ENCODE measurements around the gene RBMS3.
"Not testable (repeated sequence)": the region's sequence is repeated elsewhere in the genome, so short reads cannot be mapped to it uniquely, and the experiment has no call there.

RBMS3 gene

GRCh38 chr3:29280404-29281093 lies at the start of gene RBMS3:
Gene RBMS3, plus strand, starts transcription at chr3:29281071.
- DNase-seq = peak; percentile 42

GRCh38 chr3:29233126-29233525 lies 47.7 kb upstream of the RBMS3 start:
- DNase-seq = not testable (repeated sequence)

DNA sequence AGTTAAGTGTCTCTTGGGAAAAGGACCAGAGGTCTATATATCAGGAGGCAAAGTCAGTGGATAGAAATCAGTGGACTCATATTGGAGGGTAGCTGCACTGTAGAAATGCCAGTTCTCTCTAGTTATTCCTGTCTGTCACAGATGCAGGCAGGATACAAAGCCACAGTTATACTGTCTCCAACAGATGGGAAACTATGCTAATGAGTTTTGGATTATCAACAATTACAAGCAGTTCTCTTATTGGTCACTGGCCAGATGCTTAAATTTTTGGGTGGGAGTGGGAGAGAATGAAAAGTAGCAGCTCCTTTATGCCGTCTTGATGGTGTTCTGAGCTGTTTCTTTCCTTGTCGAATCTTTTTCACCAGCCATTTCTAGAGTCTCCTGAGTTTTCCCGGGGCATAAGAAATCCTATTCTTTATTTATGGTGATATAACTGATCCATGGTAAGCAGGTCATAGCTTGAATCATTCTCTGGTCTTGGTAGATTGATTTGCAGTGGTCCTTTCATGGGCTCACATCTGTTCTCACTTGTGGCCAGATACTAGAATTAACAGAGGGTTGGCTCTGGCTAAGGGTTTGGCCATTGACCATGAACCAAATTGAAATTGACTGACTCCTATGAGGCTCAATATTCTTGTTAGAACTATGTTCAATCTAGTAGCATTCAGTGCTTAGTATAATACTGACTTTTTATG lies 44.6 kb upstream of the RBMS3 start:
- no peak for DNase-seq

DNA sequence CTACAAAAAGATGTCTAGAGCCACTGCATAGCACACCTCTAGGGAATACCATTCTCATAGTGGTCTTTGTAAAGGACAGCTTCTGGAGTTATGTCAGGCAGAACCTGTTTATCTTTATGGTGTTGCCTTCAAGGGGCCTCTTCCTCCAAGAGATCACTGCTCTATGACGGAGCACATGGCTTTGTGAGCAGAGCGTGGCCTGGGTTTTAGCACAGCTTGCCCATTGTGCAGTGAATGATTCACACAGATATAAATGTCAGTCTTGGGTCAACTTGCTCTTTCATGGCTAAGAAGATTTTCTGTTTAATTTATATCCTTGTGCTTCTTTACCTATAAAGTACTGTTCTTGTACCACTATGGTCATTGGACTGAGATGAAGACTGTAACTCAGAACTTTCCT lies 41.5 kb upstream of the RBMS3 start:
- DNase-seq = no peak

DNA sequence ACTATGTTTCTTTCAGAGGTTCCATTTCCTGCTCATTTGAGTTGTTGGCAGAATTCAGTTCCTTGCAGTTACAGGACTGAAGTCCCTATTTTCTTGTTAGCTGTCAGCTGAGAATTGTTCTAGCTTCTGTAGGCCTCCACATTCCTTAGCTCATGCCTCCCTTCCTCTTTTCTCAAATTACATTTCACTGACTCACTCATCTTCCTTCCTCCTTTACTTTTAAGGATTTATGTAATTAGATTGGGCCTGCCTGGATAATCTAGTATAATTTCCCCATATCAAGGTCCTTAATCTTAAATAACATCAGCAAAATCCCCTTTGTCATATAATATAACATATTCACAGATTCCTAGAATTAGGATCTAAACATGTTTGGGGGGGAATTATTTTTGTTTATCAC lies 40.6 kb upstream of the RBMS3 start:
- peak; percentile 26 for DNase-seq

- DNase-seq = no peak
Observed at GRCh38 chr3:29240887-29241286, 40.0 kb upstream of the RBMS3 start.

GRCh38 chr3:29241855-29242254 lies 39.0 kb upstream of the RBMS3 start:
- DNase-seq = no peak

DNA sequence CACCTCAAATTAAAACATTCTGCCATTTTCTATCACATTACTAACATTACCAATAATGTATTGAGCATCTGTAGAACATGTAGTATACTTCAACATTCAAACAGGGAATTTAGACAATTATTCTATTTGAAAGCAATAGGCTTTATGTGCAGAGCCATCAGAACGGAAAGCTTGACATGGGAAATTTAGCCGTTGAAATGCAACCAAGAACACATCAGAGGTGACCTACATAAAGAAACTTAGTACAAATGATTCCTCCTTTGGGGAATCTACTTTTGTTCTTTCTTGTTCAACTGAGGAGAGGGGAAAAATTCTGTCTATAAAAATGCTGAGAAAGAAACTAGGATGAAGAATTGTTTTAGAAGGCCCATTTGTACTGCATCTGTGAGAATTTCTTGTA lies 38.6 kb upstream of the RBMS3 start:
- no peak for DNase-seq

DNA sequence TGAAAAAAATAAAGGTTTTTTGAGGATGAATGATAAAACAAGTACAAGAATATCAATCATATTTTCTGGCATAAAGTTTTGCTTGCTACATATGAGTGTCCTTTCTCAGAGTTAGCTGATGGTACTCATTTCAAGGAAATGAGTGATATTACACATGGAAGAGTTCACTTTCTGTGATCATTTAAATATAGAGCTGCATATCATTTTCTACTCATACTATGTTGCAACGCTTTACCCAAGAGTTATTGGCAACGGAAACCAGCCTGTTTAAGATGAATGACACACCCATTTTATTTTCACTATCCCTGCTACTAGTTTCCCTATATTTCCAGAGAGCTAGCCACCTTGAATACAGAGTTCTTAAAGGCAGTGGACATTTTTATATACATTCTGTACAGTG lies 35.4 kb upstream of the RBMS3 start:
- DNase-seq = peak; percentile 20

- DNase-seq = no peak
Observed at GRCh38 chr3:29247088-29247745, 33.7 kb upstream of the RBMS3 start.

DNA sequence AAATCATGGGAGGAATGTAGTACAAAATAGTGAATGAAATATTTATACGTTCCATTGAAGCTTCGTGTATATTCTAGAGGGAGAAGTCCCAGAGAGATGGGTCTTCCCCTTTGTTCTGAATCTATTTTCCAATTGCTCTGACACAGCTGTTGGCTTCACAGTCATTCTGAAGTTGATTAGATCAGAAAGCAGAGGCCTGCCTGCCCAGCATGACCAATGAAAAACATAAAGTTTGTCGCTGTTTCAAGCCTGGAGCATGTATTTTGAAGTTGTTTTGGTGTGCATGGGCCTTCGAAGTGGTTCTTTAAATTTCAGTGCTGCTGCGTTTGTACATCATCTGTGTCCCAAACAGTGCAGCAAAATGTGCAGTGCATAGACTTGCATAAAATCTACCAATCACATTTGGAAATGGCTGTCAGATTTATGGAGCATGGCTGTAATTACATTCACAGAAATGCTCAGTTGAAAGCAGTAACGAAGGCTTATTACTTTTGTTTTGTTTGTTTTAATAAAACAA lies 31.0 kb upstream of the RBMS3 start:
- no peak for DNase-seq

- DNase-seq = no peak
Observed at GRCh38 chr3:29255854-29256696, 24.8 kb upstream of the RBMS3 start.

DNA sequence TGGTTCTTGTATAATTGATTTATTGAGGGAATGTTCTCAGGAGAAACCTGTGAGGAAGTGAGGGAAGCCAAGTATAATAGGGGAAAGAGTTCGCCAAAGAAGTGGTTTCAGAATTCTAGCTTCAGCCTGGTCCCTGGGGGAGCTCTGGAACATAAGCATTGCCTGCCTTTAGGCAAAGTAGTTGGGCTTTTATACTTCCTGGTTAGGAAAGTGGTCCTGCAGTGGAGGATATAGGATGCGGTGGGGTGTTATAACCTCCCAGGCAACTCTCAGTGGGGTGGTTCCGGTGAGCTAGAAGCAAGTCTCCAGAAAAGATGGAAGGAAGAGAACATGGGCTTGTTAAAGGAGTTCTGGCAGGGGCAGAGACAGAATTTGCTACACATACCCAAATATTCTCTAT lies 22.7 kb upstream of the RBMS3 start:
- DNase-seq = no peak

DNA sequence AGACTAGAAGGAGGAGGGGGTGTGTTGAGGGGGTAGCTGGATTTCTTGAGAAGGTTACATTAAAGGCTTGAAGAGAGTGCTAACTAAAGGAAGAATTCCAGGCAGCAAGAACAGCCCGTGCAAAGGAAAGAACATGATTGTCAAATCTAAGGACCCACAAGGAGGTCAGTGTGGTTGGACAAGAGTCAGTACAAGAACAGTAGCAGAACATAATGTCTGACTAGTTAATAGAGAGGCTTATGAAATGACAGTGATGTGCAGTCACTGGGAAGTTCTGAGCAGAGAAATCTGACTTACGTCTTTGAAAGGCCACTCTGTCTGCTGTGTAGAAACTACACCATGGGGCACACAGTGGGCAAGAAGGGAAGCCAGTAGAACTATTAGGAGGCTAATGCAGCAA lies 19.8 kb upstream of the RBMS3 start:
- no peak for DNase-seq

- DNase-seq = no peak
Observed at GRCh38 chr3:29263476-29263875, 17.4 kb upstream of the RBMS3 start.

GRCh38 chr3:29265509-29266072 lies 15.3 kb upstream of the RBMS3 start:
- DNase-seq = no peak

DNA sequence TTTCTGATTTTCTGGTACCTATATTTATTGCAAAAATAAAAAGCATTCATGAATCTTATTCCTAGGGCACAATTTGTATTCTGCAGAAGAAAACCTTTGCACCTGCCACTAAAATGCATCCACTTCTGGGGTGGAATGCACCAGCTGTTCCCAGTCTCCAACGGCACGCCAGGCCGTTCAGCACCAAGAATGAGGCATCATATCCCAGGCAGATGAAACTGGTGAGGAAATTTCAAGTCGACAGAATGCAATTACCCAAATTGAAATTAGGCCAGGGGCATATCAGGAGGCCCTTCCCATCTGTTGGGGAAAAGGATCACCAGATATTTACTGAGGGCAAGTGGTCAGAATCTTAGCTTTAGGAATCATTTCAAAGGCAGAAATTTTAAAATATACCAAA lies 13.6 kb upstream of the RBMS3 start:
- DNase-seq = no peak

GRCh38 chr3:29268651-29269050 lies 12.2 kb upstream of the RBMS3 start:
- no peak for DNase-seq

- DNase-seq = no peak
Observed at GRCh38 chr3:29270752-29271151, 10.1 kb upstream of the RBMS3 start.

DNA sequence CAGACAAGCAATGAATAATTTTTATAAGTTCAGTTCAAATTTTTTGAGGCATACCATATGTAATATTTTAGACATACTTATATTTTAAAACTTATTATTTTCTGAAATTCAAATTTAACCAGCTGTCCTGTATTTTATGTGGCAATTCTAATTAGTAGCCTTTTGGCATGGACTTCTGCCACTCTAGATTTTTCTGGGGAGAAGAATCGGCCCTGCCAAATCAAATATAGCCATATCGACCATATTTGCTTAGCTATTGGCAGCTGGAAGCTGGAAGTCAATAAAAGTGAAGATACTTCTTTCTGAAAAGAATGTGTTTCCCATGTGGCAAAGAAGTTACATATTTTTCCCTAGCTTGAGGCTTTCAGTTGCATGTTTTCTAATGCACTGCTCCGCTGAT lies 9.4 kb upstream of the RBMS3 start:
- no peak for DNase-seq

DNA sequence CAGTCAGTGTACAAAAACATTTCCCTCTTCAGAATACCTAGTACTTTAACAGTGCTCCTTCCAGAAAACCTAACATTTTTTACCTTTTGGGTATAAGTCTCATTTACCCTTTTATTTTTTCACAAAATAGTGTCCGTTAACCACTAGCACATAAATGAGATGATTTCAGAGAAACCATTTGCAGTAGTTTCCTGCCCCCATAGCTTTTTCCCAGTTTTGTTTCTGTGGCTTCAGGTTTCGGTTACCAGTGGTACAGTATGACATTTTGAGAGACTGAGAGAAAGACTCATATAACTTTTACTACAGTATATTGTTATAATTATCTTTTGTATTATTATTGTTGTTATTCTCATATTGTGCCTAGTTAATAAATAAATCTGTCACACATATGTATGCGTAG lies 6.2 kb upstream of the RBMS3 start:
- no peak for DNase-seq

- no peak for DNase-seq
Observed at GRCh38 chr3:29275309-29275708, 5.6 kb upstream of the RBMS3 start.

GRCh38 chr3:29277249-29277648 lies 3.6 kb upstream of the RBMS3 start:
- no peak for DNase-seq
